Neural progenitor cell (in vitro differentiated cells): Measurements from ENCODE around the gene GAB4.

Experiments
- EZH2 ChIP-seq: fragments of 200-600 bp; sonication (generic); IDR thresholded peaks from 2 replicates; pipeline ENCODE4 v1.6.1; 2017; ENCODE audit warnings: antibody characterized with exemption, mild to moderate bottlenecking, moderate library complexity
- EZH2phosphoT487 ChIP-seq: fragments of 200-600 bp; sonication (generic); IDR thresholded peaks from 2 replicates; pipeline ENCODE4 v1.6.1; 2017; ENCODE audit warnings: antibody characterized with exemption
- TF ChIP-seq, protein P1 (sequence below): fragments of 200-600 bp; sonication (generic); IDR thresholded peaks from 2 replicates; pipeline ENCODE4 v1.5.1; 2017; ENCODE audit warnings: antibody characterized with exemption, mild to moderate bottlenecking

DNA sequence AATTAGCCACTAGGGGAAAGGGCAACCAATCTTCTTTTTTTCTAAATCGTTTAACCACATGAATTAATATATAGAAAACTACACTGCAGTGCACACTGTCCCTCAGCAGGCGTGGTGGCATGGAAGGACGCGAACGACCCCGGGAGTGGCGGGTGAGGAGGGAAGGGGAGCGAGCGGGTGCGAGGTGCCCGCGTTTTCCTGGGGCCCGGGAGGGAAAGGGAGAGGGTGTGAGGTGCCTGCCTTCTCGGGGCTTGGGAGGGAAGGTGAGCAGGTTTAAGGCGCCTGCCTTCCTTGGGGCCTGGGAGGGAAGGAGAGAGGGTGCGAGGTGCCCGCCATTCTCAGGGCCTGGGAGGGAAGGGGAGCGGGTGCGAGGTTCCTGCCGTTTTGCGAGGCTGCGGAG lies 765 bp downstream of the GAB4 start:
- TF ChIP-seq, protein P1, sequence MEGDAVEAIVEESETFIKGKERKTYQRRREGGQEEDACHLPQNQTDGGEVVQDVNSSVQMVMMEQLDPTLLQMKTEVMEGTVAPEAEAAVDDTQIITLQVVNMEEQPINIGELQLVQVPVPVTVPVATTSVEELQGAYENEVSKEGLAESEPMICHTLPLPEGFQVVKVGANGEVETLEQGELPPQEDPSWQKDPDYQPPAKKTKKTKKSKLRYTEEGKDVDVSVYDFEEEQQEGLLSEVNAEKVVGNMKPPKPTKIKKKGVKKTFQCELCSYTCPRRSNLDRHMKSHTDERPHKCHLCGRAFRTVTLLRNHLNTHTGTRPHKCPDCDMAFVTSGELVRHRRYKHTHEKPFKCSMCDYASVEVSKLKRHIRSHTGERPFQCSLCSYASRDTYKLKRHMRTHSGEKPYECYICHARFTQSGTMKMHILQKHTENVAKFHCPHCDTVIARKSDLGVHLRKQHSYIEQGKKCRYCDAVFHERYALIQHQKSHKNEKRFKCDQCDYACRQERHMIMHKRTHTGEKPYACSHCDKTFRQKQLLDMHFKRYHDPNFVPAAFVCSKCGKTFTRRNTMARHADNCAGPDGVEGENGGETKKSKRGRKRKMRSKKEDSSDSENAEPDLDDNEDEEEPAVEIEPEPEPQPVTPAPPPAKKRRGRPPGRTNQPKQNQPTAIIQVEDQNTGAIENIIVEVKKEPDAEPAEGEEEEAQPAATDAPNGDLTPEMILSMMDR = no peak
- TF ChIP-seq EZH2 (no peak), EZH2phosphoT487 (no peak)
